ENCODE data around the gene STMN3.

Gene STMN3

DNA sequence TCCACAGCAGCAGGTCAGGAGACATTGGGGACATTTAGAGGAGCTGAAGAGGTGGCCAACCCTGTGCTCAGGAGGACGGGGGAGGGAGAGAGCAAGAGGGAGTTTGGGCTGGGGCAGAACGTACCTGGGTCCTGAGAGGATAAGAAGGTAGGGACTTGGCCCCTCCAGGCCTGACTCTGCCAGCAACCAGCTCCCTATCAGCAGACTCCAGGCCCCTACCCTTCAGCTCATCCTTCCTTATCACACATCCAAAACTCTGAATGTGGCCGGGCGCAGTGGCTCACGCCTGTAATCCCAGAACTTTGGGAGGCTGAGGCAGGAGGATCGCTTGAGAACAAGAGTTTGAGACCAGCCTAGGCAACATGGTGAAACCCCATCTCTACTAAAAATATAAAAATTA is 5.0 kb downstream of the STMN3 start:
- Histone ChIP-seq H3K36me3 (ENCODE audit: control insufficient read depth in 2 of 2, insufficient read depth in 1 of 2, low read length in 2 of 2) (no peaks in the 10 kb centered on the region), H3K4me1 (ENCODE audit: control insufficient read depth, insufficient read depth, low read length) (no peaks in the 10 kb centered on the region; the same call in 1 of the 2 replicates), H3K9me3 (ENCODE audit: control insufficient read depth, insufficient read depth, low read depth, low read length) (no peaks in the 10 kb centered on the region), H3K27ac (ENCODE audit: extremely low read depth, low read depth, low read length) (no peak overlapping the region), H3K4me3 (ENCODE audit: low read depth, low read length) (no peak overlapping the region)
- ChIA-PET POLR2A (interaction anchor here (1.0 kb wide), 1 partner anchor 10 kb away, joined by 3 read pairs; the partner anchor contains the start of gene RTEL1), CTCF (no interaction called here)
- no peak for TF ChIP-seq KLF10 (tag by site-specific recombination; IDR thresholded peaks at IDR 0.05)
- TF ChIP-seq ZNF548 (tag by site-specific recombination; IDR thresholded peaks at IDR 0.05) = no peak
- no peak for TF ChIP-seq RBAK (tag by site-specific recombination; IDR thresholded peaks at IDR 0.05)
- TF ChIP-seq SETDB1 (IDR thresholded peaks at IDR 0.05; ENCODE audit: insufficient read length, low read length) = no peak
- TF ChIP-seq ZNF121 (tag by site-specific recombination; IDR thresholded peaks at IDR 0.05) = no peak
- TF ChIP-seq, protein P1, sequence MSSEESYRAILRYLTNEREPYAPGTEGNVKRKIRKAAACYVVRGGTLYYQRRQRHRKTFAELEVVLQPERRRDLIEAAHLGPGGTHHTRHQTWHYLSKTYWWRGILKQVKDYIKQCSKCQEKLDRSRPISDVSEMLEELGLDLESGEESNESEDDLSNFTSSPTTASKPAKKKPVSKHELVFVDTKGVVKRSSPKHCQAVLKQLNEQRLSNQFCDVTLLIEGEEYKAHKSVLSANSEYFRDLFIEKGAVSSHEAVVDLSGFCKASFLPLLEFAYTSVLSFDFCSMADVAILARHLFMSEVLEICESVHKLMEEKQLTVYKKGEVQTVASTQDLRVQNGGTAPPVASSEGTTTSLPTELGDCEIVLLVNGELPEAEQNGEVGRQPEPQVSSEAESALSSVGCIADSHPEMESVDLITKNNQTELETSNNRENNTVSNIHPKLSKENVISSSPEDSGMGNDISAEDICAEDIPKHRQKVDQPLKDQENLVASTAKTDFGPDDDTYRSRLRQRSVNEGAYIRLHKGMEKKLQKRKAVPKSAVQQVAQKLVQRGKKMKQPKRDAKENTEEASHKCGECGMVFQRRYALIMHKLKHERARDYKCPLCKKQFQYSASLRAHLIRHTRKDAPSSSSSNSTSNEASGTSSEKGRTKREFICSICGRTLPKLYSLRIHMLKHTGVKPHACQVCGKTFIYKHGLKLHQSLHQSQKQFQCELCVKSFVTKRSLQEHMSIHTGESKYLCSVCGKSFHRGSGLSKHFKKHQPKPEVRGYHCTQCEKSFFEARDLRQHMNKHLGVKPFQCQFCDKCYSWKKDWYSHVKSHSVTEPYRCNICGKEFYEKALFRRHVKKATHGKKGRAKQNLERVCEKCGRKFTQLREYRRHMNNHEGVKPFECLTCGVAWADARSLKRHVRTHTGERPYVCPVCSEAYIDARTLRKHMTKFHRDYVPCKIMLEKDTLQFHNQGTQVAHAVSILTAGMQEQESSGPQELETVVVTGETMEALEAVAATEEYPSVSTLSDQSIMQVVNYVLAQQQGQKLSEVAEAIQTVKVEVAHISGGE (tag by site-specific recombination; conservative IDR thresholded peaks at IDR 0.05; ENCODE audit: low read depth) = no peak
- TF ChIP-seq ZSCAN23 (tag by site-specific recombination; IDR thresholded peaks at IDR 0.05) = no peak
- TF ChIP-seq ZNF624 (tag by site-specific recombination; IDR thresholded peaks at IDR 0.05) = no peak
- TF ChIP-seq ZNF544 (tag by site-specific recombination; IDR thresholded peaks at IDR 0.05) = no peak
- TF ChIP-seq SP7 (tag by site-specific recombination; IDR thresholded peaks at IDR 0.05) = no peak
- TF ChIP-seq MYNN (tag by site-specific recombination; IDR thresholded peaks at IDR 0.05; ENCODE audit: borderline replicate concordance) = no peak
- TF ChIP-seq ZNF16 (tag by site-specific recombination; IDR thresholded peaks at IDR 0.05; ENCODE audit: low read depth) = no peak
- TF ChIP-seq, protein P2, sequence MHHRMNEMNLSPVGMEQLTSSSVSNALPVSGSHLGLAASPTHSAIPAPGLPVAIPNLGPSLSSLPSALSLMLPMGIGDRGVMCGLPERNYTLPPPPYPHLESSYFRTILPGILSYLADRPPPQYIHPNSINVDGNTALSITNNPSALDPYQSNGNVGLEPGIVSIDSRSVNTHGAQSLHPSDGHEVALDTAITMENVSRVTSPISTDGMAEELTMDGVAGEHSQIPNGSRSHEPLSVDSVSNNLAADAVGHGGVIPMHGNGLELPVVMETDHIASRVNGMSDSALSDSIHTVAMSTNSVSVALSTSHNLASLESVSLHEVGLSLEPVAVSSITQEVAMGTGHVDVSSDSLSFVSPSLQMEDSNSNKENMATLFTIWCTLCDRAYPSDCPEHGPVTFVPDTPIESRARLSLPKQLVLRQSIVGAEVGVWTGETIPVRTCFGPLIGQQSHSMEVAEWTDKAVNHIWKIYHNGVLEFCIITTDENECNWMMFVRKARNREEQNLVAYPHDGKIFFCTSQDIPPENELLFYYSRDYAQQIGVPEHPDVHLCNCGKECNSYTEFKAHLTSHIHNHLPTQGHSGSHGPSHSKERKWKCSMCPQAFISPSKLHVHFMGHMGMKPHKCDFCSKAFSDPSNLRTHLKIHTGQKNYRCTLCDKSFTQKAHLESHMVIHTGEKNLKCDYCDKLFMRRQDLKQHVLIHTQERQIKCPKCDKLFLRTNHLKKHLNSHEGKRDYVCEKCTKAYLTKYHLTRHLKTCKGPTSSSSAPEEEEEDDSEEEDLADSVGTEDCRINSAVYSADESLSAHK (tag by site-specific recombination; IDR thresholded peaks at IDR 0.05) = no peak
- no peak for TF ChIP-seq ZIC2 (tag by site-specific recombination; IDR thresholded peaks at IDR 0.05)
- no peak for TF ChIP-seq ZNF146 (tag by site-specific recombination; IDR thresholded peaks at IDR 0.05)
- TF ChIP-seq ZNF2 (tag by site-specific recombination; IDR thresholded peaks at IDR 0.05) = no peak
- TF ChIP-seq, protein P3, sequence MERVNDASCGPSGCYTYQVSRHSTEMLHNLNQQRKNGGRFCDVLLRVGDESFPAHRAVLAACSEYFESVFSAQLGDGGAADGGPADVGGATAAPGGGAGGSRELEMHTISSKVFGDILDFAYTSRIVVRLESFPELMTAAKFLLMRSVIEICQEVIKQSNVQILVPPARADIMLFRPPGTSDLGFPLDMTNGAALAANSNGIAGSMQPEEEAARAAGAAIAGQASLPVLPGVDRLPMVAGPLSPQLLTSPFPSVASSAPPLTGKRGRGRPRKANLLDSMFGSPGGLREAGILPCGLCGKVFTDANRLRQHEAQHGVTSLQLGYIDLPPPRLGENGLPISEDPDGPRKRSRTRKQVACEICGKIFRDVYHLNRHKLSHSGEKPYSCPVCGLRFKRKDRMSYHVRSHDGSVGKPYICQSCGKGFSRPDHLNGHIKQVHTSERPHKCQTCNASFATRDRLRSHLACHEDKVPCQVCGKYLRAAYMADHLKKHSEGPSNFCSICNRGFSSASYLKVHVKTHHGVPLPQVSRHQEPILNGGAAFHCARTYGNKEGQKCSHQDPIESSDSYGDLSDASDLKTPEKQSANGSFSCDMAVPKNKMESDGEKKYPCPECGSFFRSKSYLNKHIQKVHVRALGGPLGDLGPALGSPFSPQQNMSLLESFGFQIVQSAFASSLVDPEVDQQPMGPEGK (tag by site-specific recombination; IDR thresholded peaks at IDR 0.05) = no peak
- TF ChIP-seq ZNF585B (tag by site-specific recombination; IDR thresholded peaks at IDR 0.05) = no peak

DNA sequence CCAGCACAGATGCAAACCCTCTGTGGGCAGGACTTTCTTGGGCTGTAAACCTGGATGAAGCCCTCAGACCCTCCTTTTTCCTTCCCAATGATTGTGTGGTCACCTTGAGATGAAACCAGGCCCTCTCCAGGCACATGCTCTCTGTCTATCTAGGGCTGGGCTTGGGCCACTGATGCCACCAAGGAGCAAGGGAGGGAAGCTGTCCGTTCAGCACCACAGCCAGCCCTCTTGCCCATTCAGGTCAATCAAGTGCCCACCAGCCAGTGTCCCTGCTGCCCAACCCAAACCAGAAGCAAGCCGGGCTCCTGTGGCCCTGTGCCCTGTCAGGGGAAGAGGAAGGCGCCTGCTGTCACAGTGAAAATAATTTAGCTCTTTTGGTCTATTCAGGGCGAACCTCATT is 8.0 kb downstream of the STMN3 start:
- Histone ChIP-seq H3K27ac (ENCODE audit: extremely low read depth, low read depth, low read length) (no peak overlapping the region), H3K9me3 (ENCODE audit: control insufficient read depth, insufficient read depth, low read depth, low read length) (no peaks in the 10 kb centered on the region), H3K36me3 (ENCODE audit: control insufficient read depth in 2 of 2, insufficient read depth in 1 of 2, low read length in 2 of 2) (no peaks in the 10 kb centered on the region), H3K4me3 (ENCODE audit: low read depth, low read length) (no peak overlapping the region), H3K4me1 (ENCODE audit: control insufficient read depth, insufficient read depth, low read length) (peaks cover 3% of the 10 kb centered on the region; the same call in 1 of the 2 replicates)
- POLR2A ChIA-PET = interaction anchor here (0.5 to 1.3 kb wide), 3 partner anchors 8 to 143 kb away, joined by 3 to 4 read pairs (median 3); partner anchors contain the start of genes RTEL1 and STMN3
- CTCF ChIA-PET = interaction anchor here (0.5 to 0.6 kb wide), 2 partner anchors 118 to 366 kb away, joined by 3 to 7 read pairs; no protein-coding TSS in a partner anchor
- TF ChIP-seq ZNF558 (tag by site-specific recombination; IDR thresholded peaks at IDR 0.05) (no peak), ZNF169 (tag by site-specific recombination; IDR thresholded peaks at IDR 0.05) (no peak)
- TF ChIP-seq, protein P4, sequence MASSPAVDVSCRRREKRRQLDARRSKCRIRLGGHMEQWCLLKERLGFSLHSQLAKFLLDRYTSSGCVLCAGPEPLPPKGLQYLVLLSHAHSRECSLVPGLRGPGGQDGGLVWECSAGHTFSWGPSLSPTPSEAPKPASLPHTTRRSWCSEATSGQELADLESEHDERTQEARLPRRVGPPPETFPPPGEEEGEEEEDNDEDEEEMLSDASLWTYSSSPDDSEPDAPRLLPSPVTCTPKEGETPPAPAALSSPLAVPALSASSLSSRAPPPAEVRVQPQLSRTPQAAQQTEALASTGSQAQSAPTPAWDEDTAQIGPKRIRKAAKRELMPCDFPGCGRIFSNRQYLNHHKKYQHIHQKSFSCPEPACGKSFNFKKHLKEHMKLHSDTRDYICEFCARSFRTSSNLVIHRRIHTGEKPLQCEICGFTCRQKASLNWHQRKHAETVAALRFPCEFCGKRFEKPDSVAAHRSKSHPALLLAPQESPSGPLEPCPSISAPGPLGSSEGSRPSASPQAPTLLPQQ (tag by site-specific recombination; IDR thresholded peaks at IDR 0.05) = no peak
- TF ChIP-seq, protein P5, sequence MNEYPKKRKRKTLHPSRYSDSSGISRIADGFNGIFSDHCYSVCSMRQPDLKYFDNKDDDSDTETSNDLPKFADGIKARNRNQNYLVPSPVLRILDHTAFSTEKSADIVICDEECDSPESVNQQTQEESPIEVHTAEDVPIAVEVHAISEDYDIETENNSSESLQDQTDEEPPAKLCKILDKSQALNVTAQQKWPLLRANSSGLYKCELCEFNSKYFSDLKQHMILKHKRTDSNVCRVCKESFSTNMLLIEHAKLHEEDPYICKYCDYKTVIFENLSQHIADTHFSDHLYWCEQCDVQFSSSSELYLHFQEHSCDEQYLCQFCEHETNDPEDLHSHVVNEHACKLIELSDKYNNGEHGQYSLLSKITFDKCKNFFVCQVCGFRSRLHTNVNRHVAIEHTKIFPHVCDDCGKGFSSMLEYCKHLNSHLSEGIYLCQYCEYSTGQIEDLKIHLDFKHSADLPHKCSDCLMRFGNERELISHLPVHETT (tag by site-specific recombination; IDR thresholded peaks at IDR 0.05) = no peak
- TF ChIP-seq, protein P6, sequence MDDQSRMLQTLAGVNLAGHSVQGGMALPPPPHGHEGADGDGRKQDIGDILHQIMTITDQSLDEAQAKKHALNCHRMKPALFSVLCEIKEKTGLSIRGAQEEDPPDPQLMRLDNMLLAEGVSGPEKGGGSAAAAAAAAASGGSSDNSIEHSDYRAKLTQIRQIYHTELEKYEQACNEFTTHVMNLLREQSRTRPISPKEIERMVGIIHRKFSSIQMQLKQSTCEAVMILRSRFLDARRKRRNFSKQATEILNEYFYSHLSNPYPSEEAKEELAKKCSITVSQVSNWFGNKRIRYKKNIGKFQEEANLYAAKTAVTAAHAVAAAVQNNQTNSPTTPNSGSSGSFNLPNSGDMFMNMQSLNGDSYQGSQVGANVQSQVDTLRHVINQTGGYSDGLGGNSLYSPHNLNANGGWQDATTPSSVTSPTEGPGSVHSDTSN (CRISPR knock-in tag; IDR thresholded peaks at IDR 0.05) = no peak

Data from HEK293 (cell line).